GM21526 (cell line): ENCODE data around the gene FUT6.
A peak's percentile ranks its signal among the peaks of the same experiment; 100 is the strongest.

ENCODE experiments used
- ATAC-seq: cut with Tn5 transposase; IDR thresholded peaks from one replicate; pipeline ENCODE4 v1.9.1; 2021; ENCODE audit warnings: moderate library complexity; ENCODE audit not compliant: unreplicated experiment, low FRiP score

Gene FUT6

GRCh38 chr19:5828661-5829566 is 10.6 kb downstream of the FUT6 start:
- ATAC-seq = no peak

GRCh38 chr19:5827891-5828660 is 11.4 kb downstream of the FUT6 start:
- peak; percentile 48 for ATAC-seq

- ATAC-seq = no peak
Observed at GRCh38 chr19:5827342-5827890, 12.1 kb downstream of the FUT6 start.

- no peak for ATAC-seq
Observed at GRCh38 chr19:5826531-5827341, 12.8 kb downstream of the FUT6 start.

- no peak for ATAC-seq
Observed at GRCh38 chr19:5825178-5825577, 14.3 kb downstream of the FUT6 start.

GRCh38 chr19:5824751-5825150 is 14.8 kb downstream of the FUT6 start:
- ATAC-seq = no peak

GRCh38 chr19:5823579-5824281 is 15.8 kb downstream of the FUT6 start:
- no peak for ATAC-seq

- ATAC-seq = no peak
Observed at GRCh38 chr19:5822181-5822844, 17.2 kb downstream of the FUT6 start.

GRCh38 chr19:5821521-5822180 is 17.9 kb downstream of the FUT6 start:
- no peak for ATAC-seq

GRCh38 chr19:5820785-5821184 is 18.7 kb downstream of the FUT6 start:
- no peak for ATAC-seq

GRCh38 chr19:5818594-5818993 is 20.9 kb downstream of the FUT6 start:
- ATAC-seq = no peak

GRCh38 chr19:5817218-5817617 is 22.3 kb downstream of the FUT6 start:
- ATAC-seq = no peak

- no peak for ATAC-seq
Observed at GRCh38 chr19:5814852-5815246, 24.7 kb downstream of the FUT6 start.

- ATAC-seq = no peak
Observed at GRCh38 chr19:5814123-5814851, 25.2 kb downstream of the FUT6 start.

GRCh38 chr19:5811117-5811516 is 28.4 kb downstream of the FUT6 start:
- no peak for ATAC-seq

- no peak for ATAC-seq
Observed at GRCh38 chr19:5809469-5809868, 30.0 kb downstream of the FUT6 start.

GRCh38 chr19:5809053-5809452 is 30.4 kb downstream of the FUT6 start:
- ATAC-seq = no peak

GRCh38 chr19:5808120-5808816 is 31.2 kb downstream of the FUT6 start:
- no peak for ATAC-seq
